Tibial nerve (tissue), 4 donors: ENCODE measurements around the gene IL25.

Experiments
- EP300 ChIP-seq, 2 donors: sonication (generic); formaldehyde crosslinking; IDR thresholded peaks; one replicate each; pipeline ENCODE4 v1.6.1; 2017; ENCODE audit warnings: antibody characterized with exemption in 2 of 2, mild to moderate bottlenecking in 1 of 2
- TF ChIP-seq, protein P1 (sequence below), 5 experiments: fragments of 200-600 bp in 3 of 5; fragments of 450-650 bp in 2 of 5; sonication (generic) in 3 of 5; IDR thresholded peaks; one replicate each; pipeline ENCODE4 v1.5.1; 2016 to 2019; ENCODE audit warnings: antibody characterized with exemption in 5 of 5, mild to moderate bottlenecking in 3 of 5, moderate library complexity in 2 of 5

DNA sequence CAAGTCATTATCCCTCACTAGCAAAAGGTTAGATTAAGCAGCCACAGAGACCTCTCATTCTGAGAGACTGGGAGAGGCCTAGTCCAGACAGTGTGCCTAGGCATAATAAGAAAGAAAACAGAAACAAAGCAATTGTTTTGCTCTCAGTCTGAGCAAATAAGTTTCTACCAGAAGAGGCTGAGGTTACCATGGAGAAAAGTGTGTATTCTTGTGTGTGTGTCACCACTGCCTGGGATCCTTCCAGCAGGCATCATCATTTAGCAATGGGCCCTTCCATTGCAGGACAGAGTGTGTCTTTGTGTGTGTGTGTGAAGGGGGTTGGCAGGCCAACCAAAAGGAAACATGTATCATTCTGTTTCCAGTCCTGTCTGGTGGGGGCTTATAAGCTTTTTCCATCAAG is 11.3 kb upstream of the IL25 start:
- TF ChIP-seq, protein P1, sequence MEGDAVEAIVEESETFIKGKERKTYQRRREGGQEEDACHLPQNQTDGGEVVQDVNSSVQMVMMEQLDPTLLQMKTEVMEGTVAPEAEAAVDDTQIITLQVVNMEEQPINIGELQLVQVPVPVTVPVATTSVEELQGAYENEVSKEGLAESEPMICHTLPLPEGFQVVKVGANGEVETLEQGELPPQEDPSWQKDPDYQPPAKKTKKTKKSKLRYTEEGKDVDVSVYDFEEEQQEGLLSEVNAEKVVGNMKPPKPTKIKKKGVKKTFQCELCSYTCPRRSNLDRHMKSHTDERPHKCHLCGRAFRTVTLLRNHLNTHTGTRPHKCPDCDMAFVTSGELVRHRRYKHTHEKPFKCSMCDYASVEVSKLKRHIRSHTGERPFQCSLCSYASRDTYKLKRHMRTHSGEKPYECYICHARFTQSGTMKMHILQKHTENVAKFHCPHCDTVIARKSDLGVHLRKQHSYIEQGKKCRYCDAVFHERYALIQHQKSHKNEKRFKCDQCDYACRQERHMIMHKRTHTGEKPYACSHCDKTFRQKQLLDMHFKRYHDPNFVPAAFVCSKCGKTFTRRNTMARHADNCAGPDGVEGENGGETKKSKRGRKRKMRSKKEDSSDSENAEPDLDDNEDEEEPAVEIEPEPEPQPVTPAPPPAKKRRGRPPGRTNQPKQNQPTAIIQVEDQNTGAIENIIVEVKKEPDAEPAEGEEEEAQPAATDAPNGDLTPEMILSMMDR (IDR thresholded peaks at IDR 0.05) = no peak
- TF ChIP-seq EP300 (IDR thresholded peaks at IDR 0.05) = peak in 1 of 2 donors; percentile 80
